AG04449 (cell line): ENCODE results near the gene PLD1.
A peak's percentile ranks its signal among the peaks of the same experiment; 100 is the strongest.

Source experiments
- CTCF ChIA-PET: fragments of 350-600 bp; formaldehyde crosslinking; extraction: SDS; loops from one replicate; lab custom pipeline; 2021; ENCODE audit warnings: antibody characterized with exemption; lab: Yijun Ruan, JAX
- POLR2A ChIA-PET: fragments of 400-600, 350-600 bp; formaldehyde crosslinking; extraction: SDS; loops from one replicate; lab custom pipeline; 2020; ENCODE audit warnings: antibody characterized with exemption, inconsistent platforms; lab: Yijun Ruan, JAX
- DNase-seq: peaks from one replicate; pipeline ENCODE4 v3.0.0-alpha.2; 2010; ENCODE audit warnings: low read depth, low spot score
- H3K4me3 ChIP-seq: 2 replicates; pipeline ENCODE4 v1.5.1; 2011; ENCODE audit warnings: low read depth, mild to moderate bottlenecking, control low read depth, low read length
- TF ChIP-seq, protein P1 (sequence below): IDR thresholded peaks from one replicate; pipeline ENCODE4 v1.5.1; 2011; ENCODE audit warnings: mild to moderate bottlenecking, moderate library complexity, low read length, control low read depth, inconsistent platforms; ENCODE audit not compliant: insufficient read depth; ENCODE audit errors: missing control alignments

PLD1 gene

GRCh38 chr3:171622126-171622525 is 188.2 kb downstream of the PLD1 start:
- no peak for DNase-seq
- TF ChIP-seq, protein P1, sequence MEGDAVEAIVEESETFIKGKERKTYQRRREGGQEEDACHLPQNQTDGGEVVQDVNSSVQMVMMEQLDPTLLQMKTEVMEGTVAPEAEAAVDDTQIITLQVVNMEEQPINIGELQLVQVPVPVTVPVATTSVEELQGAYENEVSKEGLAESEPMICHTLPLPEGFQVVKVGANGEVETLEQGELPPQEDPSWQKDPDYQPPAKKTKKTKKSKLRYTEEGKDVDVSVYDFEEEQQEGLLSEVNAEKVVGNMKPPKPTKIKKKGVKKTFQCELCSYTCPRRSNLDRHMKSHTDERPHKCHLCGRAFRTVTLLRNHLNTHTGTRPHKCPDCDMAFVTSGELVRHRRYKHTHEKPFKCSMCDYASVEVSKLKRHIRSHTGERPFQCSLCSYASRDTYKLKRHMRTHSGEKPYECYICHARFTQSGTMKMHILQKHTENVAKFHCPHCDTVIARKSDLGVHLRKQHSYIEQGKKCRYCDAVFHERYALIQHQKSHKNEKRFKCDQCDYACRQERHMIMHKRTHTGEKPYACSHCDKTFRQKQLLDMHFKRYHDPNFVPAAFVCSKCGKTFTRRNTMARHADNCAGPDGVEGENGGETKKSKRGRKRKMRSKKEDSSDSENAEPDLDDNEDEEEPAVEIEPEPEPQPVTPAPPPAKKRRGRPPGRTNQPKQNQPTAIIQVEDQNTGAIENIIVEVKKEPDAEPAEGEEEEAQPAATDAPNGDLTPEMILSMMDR = no peak
- H3K4me3 ChIP-seq = no peak overlapping the region
- ChIA-PET POLR2A (no interaction called here), CTCF (interaction anchor here (1.1 kb wide), 1 partner anchor 150 kb away, joined by 6 read pairs; no protein-coding TSS in a partner anchor)

GRCh38 chr3:171620825-171621434 is 189.4 kb downstream of the PLD1 start:
- ChIA-PET POLR2A (no interaction called here), CTCF (interaction anchor here (0.7 kb wide), 1 partner anchor 209 kb away, joined by 3 read pairs; no protein-coding TSS in a partner anchor)
- DNase-seq = peak; percentile 29
- no peak overlapping the region for H3K4me3 ChIP-seq
- TF ChIP-seq, protein P1 = no peak

GRCh38 chr3:171616798-171617197 is 193.5 kb downstream of the PLD1 start:
- DNase-seq = no peak
- POLR2A ChIA-PET = no interaction called here
- TF ChIP-seq, protein P1 = no peak
- CTCF ChIA-PET = interaction anchor here (4.1 kb wide), 1 partner anchor 156 kb away, joined by 31 read pairs; no protein-coding TSS in a partner anchor
- no peak overlapping the region for H3K4me3 ChIP-seq

DNA sequence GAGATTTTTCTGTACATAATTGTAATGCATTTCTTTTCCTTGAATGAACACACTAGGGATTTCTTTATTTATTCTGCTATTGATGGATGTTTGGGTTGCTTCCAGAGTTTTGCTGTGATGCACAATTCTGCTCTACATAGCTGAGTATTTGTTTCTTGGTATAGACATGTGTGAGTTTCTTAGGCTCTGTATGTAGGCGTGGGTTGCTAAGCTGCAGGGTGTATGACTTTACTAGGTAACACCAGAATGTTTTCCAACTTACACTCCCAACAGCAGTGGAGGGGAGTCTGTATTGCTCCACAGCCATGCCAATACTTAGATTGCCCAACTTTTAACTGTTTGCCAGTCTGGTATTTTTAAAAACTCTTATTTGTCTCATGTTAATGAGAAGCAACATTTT is 194.6 kb downstream of the PLD1 start:
- POLR2A ChIA-PET = no interaction called here

DNA sequence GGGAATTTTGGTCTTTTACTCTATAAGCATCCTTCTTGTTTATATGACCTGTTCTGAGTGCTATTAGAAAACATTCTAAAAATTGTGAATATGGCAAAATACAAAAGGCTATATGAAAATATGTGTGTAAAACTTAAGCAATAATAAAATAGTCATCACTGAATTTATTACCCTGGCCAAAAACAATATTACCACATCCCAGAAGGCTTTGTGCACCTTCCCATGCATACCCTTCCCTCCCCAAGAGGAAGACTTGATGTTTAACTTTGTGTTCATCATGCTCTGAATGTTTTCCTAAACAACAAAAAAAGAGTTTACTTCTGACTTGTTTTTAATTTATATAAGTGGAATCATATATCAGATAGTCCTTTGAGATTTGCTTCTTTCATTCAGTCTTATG is 195.0 kb downstream of the PLD1 start:
- ChIA-PET POLR2A (no interaction called here), CTCF (interaction anchor here (1.5 to 4.1 kb wide), 3 partner anchors 11 to 214 kb away, joined by 5 to 31 read pairs (median 8); no protein-coding TSS in a partner anchor)
- no peak overlapping the region for H3K4me3 ChIP-seq
- TF ChIP-seq, protein P1 = no peak
- DNase-seq = no peak

More for the DNA sequence above, 194.6 kb downstream of the PLD1 start:
- no peak for DNase-seq
- TF ChIP-seq, protein P1 = no peak
- CTCF ChIA-PET = interaction anchor here (4.1 kb wide), 1 partner anchor 157 kb away, joined by 31 read pairs; no protein-coding TSS in a partner anchor
- no peak overlapping the region for H3K4me3 ChIP-seq

- TF ChIP-seq, protein P1 = peak; percentile 44
- ChIA-PET POLR2A (no interaction called here), CTCF (interaction anchor here (0.7 to 4.1 kb wide), 8 partner anchors 10 to 590 kb away, joined by 3 to 31 read pairs (median 4); no protein-coding TSS in a partner anchor)
- no peak overlapping the region for H3K4me3 ChIP-seq
- DNase-seq = no peak
Observed at GRCh38 chr3:171614318-171614921, 195.9 kb downstream of the PLD1 start.
